Measurements from ENCODE around the gene IL20RA. TPM values are rescaled to one million over a fixed set of nuclear protein-coding genes. Genes with fewer than 3 reads are reported as not detected.

Gene IL20RA
- total RNA-seq, 1 donor from 2014 or later = 10.1 TPM

DNA sequence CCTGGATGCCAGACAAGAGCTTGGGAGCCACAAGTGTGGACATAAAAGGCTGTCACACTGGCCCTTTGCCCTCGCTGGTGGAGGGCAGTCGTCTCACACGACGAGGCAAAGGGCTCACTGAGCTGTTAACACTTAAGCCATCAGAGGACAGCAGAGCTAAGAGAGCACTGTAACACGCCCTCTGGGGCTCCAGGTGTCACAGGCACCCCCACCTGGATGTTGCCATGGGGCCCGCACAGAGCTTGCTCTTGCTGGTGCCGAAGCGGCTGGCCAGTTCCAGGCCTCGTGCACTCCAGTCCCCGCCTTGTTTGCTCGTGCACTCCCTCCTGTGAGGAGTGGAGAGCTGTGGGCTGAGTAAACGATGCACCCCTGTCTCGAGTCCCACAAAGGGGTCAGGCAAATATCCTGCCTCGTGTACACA lies 85.3 kb downstream of the IL20RA start:
- DNase-seq = no peak
- Histone ChIP-seq H3K36me3 (no peaks in the 10 kb centered on the region), H3K9me3 (replicated peaks) (no peaks in the 10 kb centered on the region), H3K27ac (replicated peaks) (no peak overlapping the region), H3K4me3 (no peak overlapping the region), H3K4me1 (peaks cover 38% of the 10 kb centered on the region), H3K27me3 (ENCODE audit: low read depth) (no peaks in the 10 kb centered on the region)
- TF ChIP-seq, protein P1, sequence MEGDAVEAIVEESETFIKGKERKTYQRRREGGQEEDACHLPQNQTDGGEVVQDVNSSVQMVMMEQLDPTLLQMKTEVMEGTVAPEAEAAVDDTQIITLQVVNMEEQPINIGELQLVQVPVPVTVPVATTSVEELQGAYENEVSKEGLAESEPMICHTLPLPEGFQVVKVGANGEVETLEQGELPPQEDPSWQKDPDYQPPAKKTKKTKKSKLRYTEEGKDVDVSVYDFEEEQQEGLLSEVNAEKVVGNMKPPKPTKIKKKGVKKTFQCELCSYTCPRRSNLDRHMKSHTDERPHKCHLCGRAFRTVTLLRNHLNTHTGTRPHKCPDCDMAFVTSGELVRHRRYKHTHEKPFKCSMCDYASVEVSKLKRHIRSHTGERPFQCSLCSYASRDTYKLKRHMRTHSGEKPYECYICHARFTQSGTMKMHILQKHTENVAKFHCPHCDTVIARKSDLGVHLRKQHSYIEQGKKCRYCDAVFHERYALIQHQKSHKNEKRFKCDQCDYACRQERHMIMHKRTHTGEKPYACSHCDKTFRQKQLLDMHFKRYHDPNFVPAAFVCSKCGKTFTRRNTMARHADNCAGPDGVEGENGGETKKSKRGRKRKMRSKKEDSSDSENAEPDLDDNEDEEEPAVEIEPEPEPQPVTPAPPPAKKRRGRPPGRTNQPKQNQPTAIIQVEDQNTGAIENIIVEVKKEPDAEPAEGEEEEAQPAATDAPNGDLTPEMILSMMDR (IDR thresholded peaks at IDR 0.05; ENCODE audit: borderline replicate concordance) = no peak
- intact Hi-C loops (cut with micrococcal nuclease) = no loop called here

DNA sequence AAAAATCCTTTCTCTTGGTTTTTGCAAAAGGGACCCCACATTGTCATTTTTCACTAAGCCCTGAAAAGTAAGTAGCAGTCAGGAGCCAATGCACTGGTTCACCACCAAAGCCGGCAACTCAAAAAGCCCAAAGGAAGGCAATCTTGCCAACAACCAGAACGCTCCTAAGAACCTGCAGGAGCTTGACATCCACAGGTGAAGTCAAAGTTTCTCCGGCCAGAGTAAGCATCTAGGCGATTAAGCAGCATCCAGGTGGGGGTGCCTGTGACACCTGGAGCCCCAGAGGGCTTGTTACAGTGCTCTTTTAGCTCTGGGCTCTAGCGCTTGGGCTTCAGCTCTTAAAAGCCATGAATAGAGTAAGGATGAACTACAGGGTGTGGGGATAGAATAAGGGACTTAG lies 86.6 kb downstream of the IL20RA start:
- H3K27me3 ChIP-seq (ENCODE audit: low read depth) = no peaks in the 10 kb centered on the region
- H3K4me1 ChIP-seq = peaks cover 28% of the 10 kb centered on the region
- intact Hi-C loops (cut with micrococcal nuclease) = no loop called here
- H3K9me3 ChIP-seq (replicated peaks) = no peaks in the 10 kb centered on the region
- no peak overlapping the region for H3K27ac ChIP-seq (replicated peaks)
- TF ChIP-seq, protein P1 (IDR thresholded peaks at IDR 0.05; ENCODE audit: borderline replicate concordance) = no peak
- DNase-seq = no peak
- no peaks in the 10 kb centered on the region for H3K36me3 ChIP-seq
- H3K4me3 ChIP-seq = no peak overlapping the region

DNA sequence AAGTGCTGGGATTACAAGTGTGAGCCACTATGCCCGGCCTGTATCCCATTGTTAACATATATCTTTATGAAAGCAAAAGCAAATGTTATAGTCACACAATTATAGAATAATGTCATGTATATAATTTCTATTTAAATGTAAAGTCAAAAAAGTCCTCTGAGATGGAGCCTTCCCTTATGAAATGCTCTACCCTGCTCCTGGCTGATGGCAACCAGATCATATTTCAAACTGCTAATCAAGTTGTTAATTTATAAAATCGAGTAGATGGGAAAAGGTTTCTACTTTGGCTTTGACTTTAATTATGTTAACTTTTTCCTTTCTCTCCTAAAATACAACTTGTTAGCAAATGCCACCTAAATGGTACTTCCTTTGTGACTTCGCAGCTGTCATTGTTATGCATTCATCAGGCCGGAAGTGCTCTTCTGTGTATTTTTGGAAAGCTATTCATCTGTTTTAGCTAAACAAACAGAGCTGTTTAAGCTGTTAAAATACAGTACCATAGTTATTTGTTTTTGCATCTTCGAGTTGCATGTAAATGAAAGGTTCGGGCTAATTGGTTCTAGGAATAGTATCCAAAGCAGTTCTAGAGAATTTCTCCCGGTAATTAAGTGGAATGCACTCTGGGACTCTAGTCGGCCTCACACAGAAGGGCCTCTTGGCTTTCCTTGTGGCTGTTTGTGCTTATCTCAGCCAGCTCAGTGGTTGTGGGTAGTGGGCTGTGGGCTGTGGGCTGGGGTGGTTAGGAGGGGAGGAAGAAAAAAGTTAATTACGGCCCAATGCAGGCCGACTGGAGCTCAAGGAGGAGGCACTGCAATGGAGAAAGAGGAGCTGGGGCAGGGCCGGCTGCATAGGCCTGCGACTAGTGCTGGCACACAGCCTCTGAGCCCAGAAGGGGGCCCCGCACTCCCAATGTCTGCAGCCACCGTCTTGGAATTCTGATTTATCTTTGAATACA lies 87.9 kb downstream of the IL20RA start:
- H3K9me3 ChIP-seq (replicated peaks) = no peaks in the 10 kb centered on the region
- no peak overlapping the region for H3K27ac ChIP-seq (replicated peaks)
- H3K27me3 ChIP-seq (ENCODE audit: low read depth) = no peaks in the 10 kb centered on the region
- TF ChIP-seq, protein P1 (IDR thresholded peaks at IDR 0.05; ENCODE audit: borderline replicate concordance) = no peak
- DNase-seq = no peak
- intact Hi-C loops (cut with micrococcal nuclease) = no loop called here
- no peak overlapping the region for H3K4me3 ChIP-seq
- H3K4me1 ChIP-seq = peaks cover 21% of the 10 kb centered on the region
- H3K36me3 ChIP-seq = no peaks in the 10 kb centered on the region

DNA sequence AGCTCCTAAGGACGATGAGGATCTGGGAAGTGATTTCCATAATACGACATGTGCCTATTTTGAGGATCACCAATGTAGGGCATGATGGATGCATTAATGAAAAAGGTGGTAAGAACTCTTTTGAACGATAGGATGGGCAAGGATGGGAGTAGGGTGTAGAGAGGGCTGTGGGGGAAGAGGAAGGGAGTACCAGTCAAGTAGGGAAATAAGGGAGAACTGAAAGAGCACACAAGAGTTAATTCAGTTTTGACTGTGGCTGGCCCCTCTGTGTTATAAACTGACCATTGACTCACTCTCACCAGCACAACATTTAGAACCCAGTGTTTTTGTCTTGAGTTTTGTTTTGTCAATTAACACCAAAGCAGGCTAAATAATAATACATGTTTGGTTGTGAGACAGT lies 89.6 kb downstream of the IL20RA start:
- H3K27ac ChIP-seq (replicated peaks) = no peak overlapping the region
- no peak for DNase-seq
- intact Hi-C loops (cut with micrococcal nuclease) = no loop called here
- H3K4me1 ChIP-seq = peaks cover 18% of the 10 kb centered on the region
- no peaks in the 10 kb centered on the region for H3K27me3 ChIP-seq (ENCODE audit: low read depth)
- H3K4me3 ChIP-seq = no peak overlapping the region
- TF ChIP-seq, protein P1 (IDR thresholded peaks at IDR 0.05; ENCODE audit: borderline replicate concordance) = no peak
- H3K36me3 ChIP-seq = no peaks in the 10 kb centered on the region
- H3K9me3 ChIP-seq (replicated peaks) = no peaks in the 10 kb centered on the region

DNA sequence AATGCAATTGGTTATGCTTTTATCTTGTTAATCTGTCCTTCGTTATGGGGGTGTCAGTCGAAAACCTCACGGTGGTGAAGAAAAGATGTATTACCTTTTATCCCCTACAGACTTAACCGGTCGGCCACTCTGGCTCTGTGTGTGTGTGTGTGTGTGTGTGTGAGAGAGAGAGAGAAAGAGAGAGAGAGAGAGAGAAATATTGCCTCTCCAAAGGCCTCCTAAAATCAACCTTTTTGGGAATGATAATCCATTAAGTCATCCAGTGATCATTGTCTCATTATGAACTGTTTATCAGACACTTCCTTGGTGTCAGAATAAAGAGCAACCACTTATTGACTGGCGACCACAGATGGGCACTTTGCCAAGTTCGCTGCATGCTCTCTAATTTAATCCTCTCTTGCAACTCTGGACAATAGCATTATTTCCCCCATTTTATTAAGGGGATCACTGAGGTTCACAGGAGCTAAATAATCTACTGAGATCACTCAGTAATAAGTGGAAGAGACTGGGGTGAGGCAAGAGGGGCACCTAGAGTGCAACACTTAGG lies 92.0 kb downstream of the IL20RA start:
- no peaks in the 10 kb centered on the region for H3K27me3 ChIP-seq (ENCODE audit: low read depth)
- H3K9me3 ChIP-seq (replicated peaks) = no peaks in the 10 kb centered on the region
- no peak for DNase-seq
- peaks cover 9% of the 10 kb centered on the region for H3K4me1 ChIP-seq
- intact Hi-C loops (cut with micrococcal nuclease) = no loop called here
- TF ChIP-seq, protein P1 (IDR thresholded peaks at IDR 0.05; ENCODE audit: borderline replicate concordance) = no peak
- H3K27ac ChIP-seq (replicated peaks) = no peak overlapping the region
- H3K36me3 ChIP-seq = no peaks in the 10 kb centered on the region
- H3K4me3 ChIP-seq = no peak overlapping the region
